HG03175 (cell line): Measurements from ENCODE around the gene VAV2.

ENCODE experiments used
- ATAC-seq: cut with Tn5 transposase; IDR thresholded peaks from one replicate; pipeline ENCODE4 v1.9.1; 2021; ENCODE audit warnings: mild to moderate bottlenecking, moderate library complexity; ENCODE audit not compliant: unreplicated experiment

Gene VAV2

GRCh38 chr9:133805876-133806622 lies 186.1 kb downstream of the VAV2 start:
- no peak for ATAC-seq

GRCh38 chr9:133804199-133804598 lies 187.9 kb downstream of the VAV2 start:
- no peak for ATAC-seq

- ATAC-seq, result no peak
Measured at GRCh38 chr9:133803745-133804144, 188.4 kb downstream of the VAV2 start.

- ATAC-seq, result no peak
Measured at GRCh38 chr9:133803028-133803585, 189.0 kb downstream of the VAV2 start.

- ATAC-seq, result no peak
Measured at GRCh38 chr9:133801739-133802138, 190.4 kb downstream of the VAV2 start.

- no peak for ATAC-seq
Measured at GRCh38 chr9:133800266-133800665, 191.9 kb downstream of the VAV2 start.

GRCh38 chr9:133799716-133800115 lies 192.4 kb downstream of the VAV2 start:
- ATAC-seq, result no peak

GRCh38 chr9:133799106-133799505 lies 193.0 kb downstream of the VAV2 start:
- ATAC-seq, result no peak

GRCh38 chr9:133798160-133798559 lies 194.0 kb downstream of the VAV2 start:
- no peak for ATAC-seq

- ATAC-seq, result no peak
Measured at GRCh38 chr9:133797406-133798105, 194.6 kb downstream of the VAV2 start.

GRCh38 chr9:133796562-133796961 lies 195.6 kb downstream of the VAV2 start:
- no peak for ATAC-seq

GRCh38 chr9:133795049-133795448 lies 197.1 kb downstream of the VAV2 start:
- ATAC-seq, result no peak

GRCh38 chr9:133794016-133794760 lies 197.9 kb downstream of the VAV2 start:
- ATAC-seq, result no peak

GRCh38 chr9:133793471-133793870 lies 198.7 kb downstream of the VAV2 start:
- no peak for ATAC-seq

- ATAC-seq, result peak; percentile 78
Measured at GRCh38 chr9:133792721-133793470, 199.2 kb downstream of the VAV2 start.

GRCh38 chr9:133791735-133792649 lies 200.1 kb downstream of the VAV2 start:
- no peak for ATAC-seq

GRCh38 chr9:133791069-133791468 lies 201.1 kb downstream of the VAV2 start:
- ATAC-seq, result no peak

- no peak for ATAC-seq
Measured at GRCh38 chr9:133789778-133790177, 202.3 kb downstream of the VAV2 start.

- no peak for ATAC-seq
Measured at GRCh38 chr9:133788819-133789717, 203.1 kb downstream of the VAV2 start.
